Stimulated activated CD4-positive, alpha-beta T cell treated with anti-CD3 and anti-CD28 coated beads, Interleukin-1b, Interleukin-23, amount 100 ng/mL, for 1 hour (primary cell): ENCODE results near the gene KCNJ15.
A peak's percentile ranks its signal among the peaks of the same experiment; 100 is the strongest.
"Not testable (repeated sequence)": the region's sequence is repeated elsewhere in the genome, so short reads cannot be mapped to it uniquely, and the experiment has no call there.

Experiments
- DNase-seq, 2 donors: peaks; one replicate each; pipeline ENCODE4 v3.0.0-alpha.2; 2020; ENCODE audit warnings: low read depth in 2 of 2

Gene KCNJ15

GRCh38 chr21:38244885-38245869 lies 11.6 kb upstream of the KCNJ15 start:
- DNase-seq: peak; percentile 15 to 36

GRCh38 chr21:38246511-38246910 lies 10.3 kb upstream of the KCNJ15 start:
- DNase-seq: no peak

- not testable (repeated sequence) for DNase-seq
These were observed 9.7 kb upstream of the KCNJ15 start for GRCh38 chr21:38247054-38247453.

GRCh38 chr21:38247738-38248510 lies 8.9 kb upstream of the KCNJ15 start:
- DNase-seq: no peak

- no peak for DNase-seq
These were observed 7.5 kb upstream of the KCNJ15 start for GRCh38 chr21:38249256-38249655.

GRCh38 chr21:38249696-38250278 lies 7.0 kb upstream of the KCNJ15 start:
- no peak for DNase-seq

GRCh38 chr21:38250991-38251418 lies 5.8 kb upstream of the KCNJ15 start:
- no peak for DNase-seq

- DNase-seq: no peak
These were observed 1.8 kb upstream of the KCNJ15 start for GRCh38 chr21:38254970-38255369.

GRCh38 chr21:38255571-38256117 lies 1.1 kb upstream of the KCNJ15 start:
- DNase-seq: no peak

- DNase-seq: no peak
These were observed 876 bp downstream of the KCNJ15 start for GRCh38 chr21:38257667-38258066.

GRCh38 chr21:38258521-38259485 lies 2.0 kb downstream of the KCNJ15 start:
- no peak for DNase-seq

GRCh38 chr21:38259665-38260064 lies 2.9 kb downstream of the KCNJ15 start:
- DNase-seq: no peak

GRCh38 chr21:38260426-38260825 lies 3.6 kb downstream of the KCNJ15 start:
- DNase-seq: no peak

GRCh38 chr21:38261851-38262250 lies 5.1 kb downstream of the KCNJ15 start:
- DNase-seq: no peak

- no peak for DNase-seq
These were observed 6.7 kb downstream of the KCNJ15 start for GRCh38 chr21:38263493-38263892.

- no peak for DNase-seq
These were observed 7.8 kb downstream of the KCNJ15 start for GRCh38 chr21:38264571-38264970.

- DNase-seq: no peak
These were observed 8.4 kb downstream of the KCNJ15 start for GRCh38 chr21:38265166-38265565.

GRCh38 chr21:38266732-38267131 lies 9.9 kb downstream of the KCNJ15 start:
- no peak for DNase-seq

GRCh38 chr21:38267136-38267755 lies 10.5 kb downstream of the KCNJ15 start:
- DNase-seq: no peak
